ENCODE measurements around the gene RMND1.

DNA sequence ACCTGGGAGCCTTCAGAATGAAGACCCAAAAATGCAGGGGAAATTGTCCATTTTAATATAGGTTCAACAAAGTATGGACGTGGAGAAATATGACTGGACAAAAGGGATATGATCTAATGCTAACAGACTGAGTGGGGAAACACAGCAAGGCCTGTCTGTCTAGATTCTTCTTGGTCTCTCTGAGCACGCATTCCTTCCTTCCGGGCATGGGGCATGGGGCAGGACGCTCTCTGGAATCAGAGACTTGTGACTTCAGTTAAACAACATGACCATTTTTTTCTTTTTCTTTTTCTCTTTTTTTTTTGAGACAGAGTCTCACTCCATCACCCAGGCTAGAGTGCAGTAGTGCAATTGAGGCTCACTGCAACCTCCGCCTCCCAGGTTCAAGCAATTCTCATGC lies 92.4 kb downstream of the RMND1 start:
- TF ChIP-seq, protein P1, sequence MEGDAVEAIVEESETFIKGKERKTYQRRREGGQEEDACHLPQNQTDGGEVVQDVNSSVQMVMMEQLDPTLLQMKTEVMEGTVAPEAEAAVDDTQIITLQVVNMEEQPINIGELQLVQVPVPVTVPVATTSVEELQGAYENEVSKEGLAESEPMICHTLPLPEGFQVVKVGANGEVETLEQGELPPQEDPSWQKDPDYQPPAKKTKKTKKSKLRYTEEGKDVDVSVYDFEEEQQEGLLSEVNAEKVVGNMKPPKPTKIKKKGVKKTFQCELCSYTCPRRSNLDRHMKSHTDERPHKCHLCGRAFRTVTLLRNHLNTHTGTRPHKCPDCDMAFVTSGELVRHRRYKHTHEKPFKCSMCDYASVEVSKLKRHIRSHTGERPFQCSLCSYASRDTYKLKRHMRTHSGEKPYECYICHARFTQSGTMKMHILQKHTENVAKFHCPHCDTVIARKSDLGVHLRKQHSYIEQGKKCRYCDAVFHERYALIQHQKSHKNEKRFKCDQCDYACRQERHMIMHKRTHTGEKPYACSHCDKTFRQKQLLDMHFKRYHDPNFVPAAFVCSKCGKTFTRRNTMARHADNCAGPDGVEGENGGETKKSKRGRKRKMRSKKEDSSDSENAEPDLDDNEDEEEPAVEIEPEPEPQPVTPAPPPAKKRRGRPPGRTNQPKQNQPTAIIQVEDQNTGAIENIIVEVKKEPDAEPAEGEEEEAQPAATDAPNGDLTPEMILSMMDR (IDR thresholded peaks at IDR 0.05), result no peak
- TF ChIP-seq POLR2A (IDR thresholded peaks at IDR 0.05), result no peak

All from thyroid gland (tissue), 4 donors.